ENCODE data around the gene SLC13A3. TPM values are rescaled to one million over a fixed set of nuclear protein-coding genes. Genes with fewer than 3 reads are reported as not detected.

Gene SLC13A3
- total RNA-seq, 2 experiments from 2014 or later: not detected

DNA sequence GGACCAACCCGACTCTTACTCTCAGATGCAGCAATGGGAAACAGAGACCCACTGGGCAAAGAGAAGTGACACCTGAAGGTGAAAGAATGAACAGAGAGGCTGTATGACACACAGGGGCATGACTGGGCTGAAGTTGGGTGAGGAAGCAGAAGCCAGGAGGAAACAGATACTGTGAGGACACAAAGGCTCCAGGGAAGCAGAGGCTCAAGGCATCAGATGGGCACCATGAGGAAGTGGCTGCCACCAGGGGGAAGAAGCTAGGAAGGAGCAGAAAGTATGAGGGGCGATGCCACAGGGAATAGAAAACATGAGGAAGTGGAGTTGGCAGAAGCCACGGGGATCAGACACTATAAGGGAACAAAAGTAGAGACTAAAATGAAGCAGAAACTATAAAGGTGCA is 69.9 kb downstream of the SLC13A3 start:
- no peaks in the 10 kb centered on the region for H3K4me1 Mint-ChIP-seq (ENCODE audit: low read depth)
- POLR2A ChIA-PET: interaction anchor here (0.8 kb wide), 1 partner anchor 37 kb away, joined by 3 read pairs; no protein-coding TSS in a partner anchor
- TF ChIP-seq, protein P1, sequence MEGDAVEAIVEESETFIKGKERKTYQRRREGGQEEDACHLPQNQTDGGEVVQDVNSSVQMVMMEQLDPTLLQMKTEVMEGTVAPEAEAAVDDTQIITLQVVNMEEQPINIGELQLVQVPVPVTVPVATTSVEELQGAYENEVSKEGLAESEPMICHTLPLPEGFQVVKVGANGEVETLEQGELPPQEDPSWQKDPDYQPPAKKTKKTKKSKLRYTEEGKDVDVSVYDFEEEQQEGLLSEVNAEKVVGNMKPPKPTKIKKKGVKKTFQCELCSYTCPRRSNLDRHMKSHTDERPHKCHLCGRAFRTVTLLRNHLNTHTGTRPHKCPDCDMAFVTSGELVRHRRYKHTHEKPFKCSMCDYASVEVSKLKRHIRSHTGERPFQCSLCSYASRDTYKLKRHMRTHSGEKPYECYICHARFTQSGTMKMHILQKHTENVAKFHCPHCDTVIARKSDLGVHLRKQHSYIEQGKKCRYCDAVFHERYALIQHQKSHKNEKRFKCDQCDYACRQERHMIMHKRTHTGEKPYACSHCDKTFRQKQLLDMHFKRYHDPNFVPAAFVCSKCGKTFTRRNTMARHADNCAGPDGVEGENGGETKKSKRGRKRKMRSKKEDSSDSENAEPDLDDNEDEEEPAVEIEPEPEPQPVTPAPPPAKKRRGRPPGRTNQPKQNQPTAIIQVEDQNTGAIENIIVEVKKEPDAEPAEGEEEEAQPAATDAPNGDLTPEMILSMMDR (IDR thresholded peaks at IDR 0.05): no peak
- intact Hi-C loops (cut with micrococcal nuclease): no loop called here
- no peak overlapping the region for H3K27ac Mint-ChIP-seq
- H3K9me3 Mint-ChIP-seq: no peaks in the 10 kb centered on the region
- no peak for DNase-seq
- CTCF ChIA-PET: interaction anchor here (1.5 kb wide), 1 partner anchor 19 kb away, joined by 5 read pairs; no protein-coding TSS in a partner anchor
- H3K27me3 Mint-ChIP-seq: peaks cover 4% of the 10 kb centered on the region
- H3K36me3 Mint-ChIP-seq (ENCODE audit: low read depth): no peaks in the 10 kb centered on the region
- ATAC-seq: no peak
- H3K4me3 Mint-ChIP-seq: no peak overlapping the region

DNA sequence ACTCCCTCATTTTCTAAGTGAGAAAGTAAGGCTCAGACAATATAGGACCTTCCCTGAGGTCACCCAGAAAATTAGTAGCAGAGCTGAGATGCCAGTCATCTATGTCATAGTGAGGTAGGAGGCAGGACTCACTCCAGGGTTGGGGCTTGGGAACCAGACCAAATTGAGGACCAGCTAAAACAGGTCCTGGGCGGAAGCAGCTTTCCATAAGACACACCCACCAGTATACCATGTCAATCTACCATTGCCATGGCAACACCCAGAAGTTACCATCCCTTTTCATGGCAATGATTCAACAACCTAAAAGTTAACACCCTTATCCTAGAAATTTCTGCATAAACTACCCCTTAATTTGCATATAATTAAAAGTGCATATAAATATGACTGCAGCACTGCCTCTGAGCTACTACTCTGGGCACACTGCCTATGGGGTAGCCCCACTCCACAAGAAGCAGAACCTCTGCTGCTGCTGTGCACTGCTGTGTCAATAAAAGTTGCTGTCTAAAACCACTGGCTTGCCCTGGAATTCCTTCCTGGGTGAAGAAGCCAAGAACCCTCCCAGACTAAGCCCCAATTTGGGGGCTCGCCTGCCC is 70.5 kb downstream of the SLC13A3 start:
- Mint-ChIP-seq H3K27me3 (peaks cover 4% of the 10 kb centered on the region), H3K9me3 (no peaks in the 10 kb centered on the region), H3K4me1 (ENCODE audit: low read depth) (peaks cover 5% of the 10 kb centered on the region), H3K27ac (no peak overlapping the region), H3K36me3 (ENCODE audit: low read depth) (no peaks in the 10 kb centered on the region), H3K4me3 (no peak overlapping the region)
- DNase-seq: no peak
- no peak for ATAC-seq
- ChIA-PET CTCF (interaction anchor here (1.0 kb wide), 1 partner anchor 20 kb away, joined by 3 read pairs; no protein-coding TSS in a partner anchor), POLR2A (no interaction called here)
- TF ChIP-seq, protein P1 (IDR thresholded peaks at IDR 0.05): no peak
- intact Hi-C loops (cut with micrococcal nuclease): no loop called here

DNA sequence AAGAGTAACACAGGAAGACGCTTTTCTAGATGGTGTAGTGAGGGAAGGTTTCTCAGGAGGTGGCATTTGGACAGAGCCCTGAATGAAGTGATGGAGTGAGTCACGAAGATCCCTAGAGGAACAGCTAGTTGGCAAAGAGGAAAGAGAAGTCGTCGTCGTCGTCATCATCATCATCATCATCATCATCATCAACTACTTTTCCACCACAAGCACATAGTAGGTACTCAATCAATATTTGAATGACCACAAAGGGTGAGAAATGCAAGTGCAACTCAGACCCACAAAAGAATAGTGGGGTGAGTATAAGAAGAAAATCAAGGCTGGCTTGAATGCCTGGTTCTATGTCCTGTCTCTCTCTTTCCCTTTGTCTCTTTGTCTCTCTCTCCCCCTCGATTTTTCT is 72.5 kb downstream of the SLC13A3 start:
- DNase-seq (no peak), ATAC-seq (no peak)
- intact Hi-C loops (cut with micrococcal nuclease): no loop called here
- Mint-ChIP-seq H3K4me3 (no peak overlapping the region), H3K4me1 (ENCODE audit: low read depth) (peaks cover 6% of the 10 kb centered on the region), H3K9me3 (no peaks in the 10 kb centered on the region), H3K27me3 (peaks cover 6% of the 10 kb centered on the region), H3K36me3 (ENCODE audit: low read depth) (no peaks in the 10 kb centered on the region), H3K27ac (no peak overlapping the region)
- ChIA-PET CTCF (no interaction called here), POLR2A (interaction anchor here (1.0 kb wide), 1 partner anchor 26 kb away, joined by 3 read pairs; no protein-coding TSS in a partner anchor)
- TF ChIP-seq, protein P1 (IDR thresholded peaks at IDR 0.05): no peak

DNA sequence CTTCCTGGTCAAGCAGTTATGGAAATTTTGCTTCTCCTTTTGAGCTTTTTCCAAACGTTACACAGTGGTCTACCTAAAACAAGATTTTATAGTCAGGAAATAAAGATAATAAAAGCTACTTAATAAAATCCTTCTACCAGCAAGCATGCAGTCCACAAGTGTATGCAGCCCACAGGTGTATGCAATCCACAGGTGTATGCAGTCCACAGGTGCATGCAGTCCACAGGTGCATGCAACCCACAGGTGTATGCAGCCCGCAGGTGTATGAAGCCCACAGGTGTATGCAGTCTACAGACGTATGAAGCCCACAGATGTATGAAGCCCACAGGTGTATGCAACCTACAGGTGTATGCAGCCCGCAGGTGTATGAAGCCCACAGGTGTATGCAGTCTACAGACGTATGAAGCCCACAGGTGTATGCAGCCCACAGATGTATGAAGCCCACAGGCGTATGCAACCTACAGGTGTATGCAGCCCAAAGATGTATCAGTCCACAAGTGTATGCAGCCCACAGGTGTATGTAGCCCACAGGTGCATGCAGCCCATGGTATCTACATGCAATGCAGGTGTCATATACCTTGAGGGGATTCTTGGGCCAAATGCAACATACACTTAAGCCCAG is 74.4 kb downstream of the SLC13A3 start:
- peaks cover 8% of the 10 kb centered on the region for H3K27me3 Mint-ChIP-seq
- no peaks in the 10 kb centered on the region for H3K9me3 Mint-ChIP-seq
- DNase-seq (no peak), ATAC-seq (no peak)
- H3K27ac Mint-ChIP-seq: no peak overlapping the region
- peaks cover 6% of the 10 kb centered on the region for H3K4me1 Mint-ChIP-seq (ENCODE audit: low read depth)
- ChIA-PET POLR2A (interaction anchor here (0.6 kb wide), 1 partner anchor 46 kb away, joined by 4 read pairs; no protein-coding TSS in a partner anchor), CTCF (interaction anchor here (1.0 kb wide), 1 partner anchor 15 kb away, joined by 3 read pairs; no protein-coding TSS in a partner anchor)
- intact Hi-C loops (cut with micrococcal nuclease): no loop called here
- TF ChIP-seq, protein P1 (IDR thresholded peaks at IDR 0.05): no peak
- H3K36me3 Mint-ChIP-seq (ENCODE audit: low read depth): no peaks in the 10 kb centered on the region
- no peak overlapping the region for H3K4me3 Mint-ChIP-seq

DNA sequence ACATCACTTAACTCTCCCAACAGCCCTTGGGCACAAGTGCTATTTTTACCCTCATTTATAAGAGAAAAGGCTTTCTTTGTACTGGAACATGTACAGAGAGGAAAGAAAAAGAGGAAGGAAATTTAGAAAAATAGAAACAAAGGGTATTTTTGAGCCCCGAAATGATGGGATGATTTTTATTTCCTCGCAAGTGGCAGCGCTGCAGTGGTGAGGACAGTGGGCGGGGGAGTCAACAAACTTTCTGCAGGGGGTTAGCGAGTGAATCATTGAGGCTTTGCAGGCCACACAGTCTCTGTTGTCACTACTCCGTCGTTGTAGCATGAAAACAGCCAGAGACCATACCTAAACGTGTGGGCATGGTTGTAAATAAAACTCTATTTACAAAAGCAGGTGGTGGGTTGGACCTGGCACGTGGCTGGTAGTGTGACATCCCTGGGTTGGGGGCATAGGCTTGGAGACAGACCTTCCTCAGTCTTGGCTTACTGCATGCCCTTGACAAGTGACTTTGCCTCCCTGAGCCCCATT is 75.3 kb downstream of the SLC13A3 start:
- POLR2A ChIA-PET: no interaction called here
- TF ChIP-seq, protein P1 (IDR thresholded peaks at IDR 0.05): no peak
- Mint-ChIP-seq H3K9me3 (no peaks in the 10 kb centered on the region), H3K36me3 (ENCODE audit: low read depth) (no peaks in the 10 kb centered on the region), H3K27ac (no peak overlapping the region), H3K27me3 (peaks cover 12% of the 10 kb centered on the region), H3K4me1 (ENCODE audit: low read depth) (peaks cover 6% of the 10 kb centered on the region), H3K4me3 (no peak overlapping the region)
- intact Hi-C loops (cut with micrococcal nuclease): no loop called here
- DNase-seq (peak; percentile 51), ATAC-seq (peak; percentile 77)
- CTCF ChIA-PET: no interaction called here

Data from activated CD8-positive, alpha-beta T cell treated with anti-CD3 and anti-CD28 coated beads for 36 hours (primary cell).